Measurements from ENCODE around the gene ATAD5.
"Not testable (repeated sequence)": the region's sequence is repeated elsewhere in the genome, so short reads cannot be mapped to it uniquely, and the experiment has no call there.

Gene ATAD5

GRCh38 chr17:30824002-30824355, 7.8 kb upstream of the ATAD5 start:
- no peak for DNase-seq (ENCODE audit: low read depth, low spot score)

GRCh38 chr17:30824356-30825145, 7.2 kb upstream of the ATAD5 start, which contains the start of gene CRLF3:
Gene CRLF3, minus strand, starts transcription at chr17:30824692. Its CDS starts 41 bp downstream, at chr17:30824651.
- DNase-seq (ENCODE audit: low read depth, low spot score), result peak; percentile 68

GRCh38 chr17:30827082-30827481, 4.7 kb upstream of the ATAD5 start:
- no peak for DNase-seq (ENCODE audit: low read depth, low spot score)

GRCh38 chr17:30829022-30829421, 2.7 kb upstream of the ATAD5 start:
- DNase-seq (ENCODE audit: low read depth, low spot score), result no peak

GRCh38 chr17:30831257-30831656, 509 bp upstream of the ATAD5 start:
- no peak for DNase-seq (ENCODE audit: low read depth, low spot score)

GRCh38 chr17:30832438-30833124, 815 bp downstream of the ATAD5 start:
- no peak for DNase-seq (ENCODE audit: low read depth, low spot score)

- DNase-seq (ENCODE audit: low read depth, low spot score), result no peak
Observed at GRCh38 chr17:30838202-30838807, 6.5 kb downstream of the ATAD5 start.

GRCh38 chr17:30840771-30841170, 9.0 kb downstream of the ATAD5 start:
- DNase-seq (ENCODE audit: low read depth, low spot score), result no peak

- no peak for DNase-seq (ENCODE audit: low read depth, low spot score)
Observed at GRCh38 chr17:30848021-30848420, 16.3 kb downstream of the ATAD5 start.

GRCh38 chr17:30854146-30854545, 22.4 kb downstream of the ATAD5 start:
- no peak for DNase-seq (ENCODE audit: low read depth, low spot score)

- no peak for DNase-seq (ENCODE audit: low read depth, low spot score)
Observed at GRCh38 chr17:30858556-30859250, 26.9 kb downstream of the ATAD5 start.

GRCh38 chr17:30864636-30865035, 32.9 kb downstream of the ATAD5 start:
- DNase-seq (ENCODE audit: low read depth, low spot score), result no peak

GRCh38 chr17:30869005-30869404, 37.2 kb downstream of the ATAD5 start:
- DNase-seq (ENCODE audit: low read depth, low spot score), result no peak

- no peak for DNase-seq (ENCODE audit: low read depth, low spot score)
Observed at GRCh38 chr17:30886187-30886586, 54.4 kb downstream of the ATAD5 start.

GRCh38 chr17:30894236-30894635, 62.5 kb downstream of the ATAD5 start:
- DNase-seq (ENCODE audit: low read depth, low spot score), result no peak

GRCh38 chr17:30897311-30897710, 65.5 kb downstream of the ATAD5 start:
- DNase-seq (ENCODE audit: low read depth, low spot score), result no peak

GRCh38 chr17:30905742-30906100, 74.0 kb downstream of the ATAD5 start:
- DNase-seq (ENCODE audit: low read depth, low spot score), result no peak

GRCh38 chr17:30906101-30906911, 74.5 kb downstream of the ATAD5 start, which contains the start of gene TEFM:
Gene TEFM, minus strand, starts transcription at chr17:30906238. Its CDS starts 40 bp downstream, at chr17:30906198.
- DNase-seq (ENCODE audit: low read depth, low spot score), result peak; percentile 82

- no peak for DNase-seq (ENCODE audit: low read depth, low spot score)
Observed at GRCh38 chr17:30908717-30909420, 77.1 kb downstream of the ATAD5 start.

GRCh38 chr17:30910151-30910550, 78.4 kb downstream of the ATAD5 start:
- not testable (repeated sequence) for DNase-seq (ENCODE audit: low read depth, low spot score)

- DNase-seq (ENCODE audit: low read depth, low spot score), result no peak
Observed at GRCh38 chr17:30913955-30914354, 82.2 kb downstream of the ATAD5 start.

Data from smooth muscle cell of the brain vasculature (primary cell).